ENCODE data around the gene PRKCD. TPM values are rescaled to one million over a fixed set of nuclear protein-coding genes. Genes with fewer than 3 reads are reported as not detected.

The PRKCD gene
- total RNA-seq, 1 experiment from 2014 or later = 19.2 TPM

DNA sequence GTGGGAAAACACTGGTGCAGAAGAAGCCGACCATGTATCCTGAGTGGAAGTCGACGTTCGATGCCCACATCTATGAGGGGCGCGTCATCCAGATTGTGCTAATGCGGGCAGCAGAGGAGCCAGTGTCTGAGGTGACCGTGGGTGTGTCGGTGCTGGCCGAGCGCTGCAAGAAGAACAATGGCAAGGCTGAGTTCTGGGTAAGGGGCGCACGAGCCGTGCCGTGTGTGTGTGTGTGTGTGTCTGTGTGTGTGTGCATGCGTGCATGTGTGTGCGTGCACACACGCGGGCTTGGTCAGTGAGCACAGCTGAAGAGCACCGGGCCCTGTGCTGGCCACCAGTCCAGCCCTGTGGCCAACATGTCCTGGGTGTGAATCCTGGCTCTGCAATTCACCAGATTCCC, 18.6 kb downstream of the PRKCD start:
- no peaks in the 10 kb centered on the region for H3K9me3 Mint-ChIP-seq
- no peaks in the 10 kb centered on the region for H3K4me1 Mint-ChIP-seq
- ATAC-seq (no peak), DNase-seq (ENCODE audit: low spot score) (no peak)
- ChIA-PET CTCF (interaction anchor here (0.6 kb wide), 1 partner anchor 19 kb away, joined by 3 read pairs; the partner anchor contains the start of gene PRKCD), POLR2A (no interaction called here)
- no peak for TF ChIP-seq TEAD1 (CRISPR knock-in tag; IDR thresholded peaks at IDR 0.05)
- H3K27me3 Mint-ChIP-seq (ENCODE audit: low read depth) = no peaks in the 10 kb centered on the region
- H3K4me3 Mint-ChIP-seq = no peak overlapping the region
- peak overlapping the region; percentile 8; the same call in 1 of the 2 replicates for H3K27ac Mint-ChIP-seq
- no peaks in the 10 kb centered on the region; the same call in 1 of the 2 replicates for H3K36me3 Mint-ChIP-seq

DNA sequence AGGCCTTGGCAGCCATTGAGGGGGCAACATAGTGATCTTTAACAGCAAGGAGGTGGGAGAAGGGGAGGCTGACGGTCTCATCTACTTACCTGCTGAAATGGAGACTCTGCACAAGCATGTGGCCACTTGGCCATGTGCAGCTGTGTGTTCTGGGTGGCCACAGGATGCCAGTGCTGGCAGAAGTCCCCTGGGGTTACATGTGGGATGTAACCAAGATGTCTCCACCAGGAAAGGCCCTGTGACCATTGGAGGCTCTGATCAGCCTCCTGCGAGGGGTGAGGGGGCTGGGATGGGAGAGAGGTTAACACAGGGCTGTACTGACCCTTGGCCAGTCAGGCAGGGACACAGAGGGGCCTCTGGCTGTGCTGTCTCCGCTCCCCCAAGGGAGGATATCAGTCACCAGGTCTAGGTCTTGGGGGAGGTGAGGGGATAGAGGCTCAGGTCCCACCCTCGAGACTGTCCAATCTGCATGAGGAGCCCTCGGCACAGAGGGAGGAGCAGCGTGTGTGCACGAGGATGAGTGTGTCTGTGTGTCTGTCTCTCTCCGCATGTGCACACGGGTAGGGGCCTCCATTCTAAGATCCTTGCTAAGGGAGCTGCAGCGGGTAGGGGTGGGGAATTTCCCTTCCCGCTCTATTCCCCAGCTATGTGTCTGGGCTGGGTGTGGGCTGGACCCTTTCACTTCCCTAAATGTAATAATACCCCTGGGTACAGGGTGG, 19.5 kb downstream of the PRKCD start:
- DNase-seq (ENCODE audit: low spot score) = no peak
- H3K27me3 Mint-ChIP-seq (ENCODE audit: low read depth) = no peaks in the 10 kb centered on the region
- no peaks in the 10 kb centered on the region for H3K4me1 Mint-ChIP-seq
- ATAC-seq = no peak
- ChIA-PET CTCF (interaction anchor here (0.6 kb wide), 1 partner anchor 20 kb away, joined by 3 read pairs; the partner anchor contains the start of gene PRKCD), POLR2A (no interaction called here)
- no peak overlapping the region for H3K27ac Mint-ChIP-seq
- H3K9me3 Mint-ChIP-seq = no peaks in the 10 kb centered on the region
- no peak overlapping the region for H3K4me3 Mint-ChIP-seq
- peaks cover 3% of the 10 kb centered on the region; the same call in 1 of the 2 replicates for H3K36me3 Mint-ChIP-seq
- TF ChIP-seq, protein P1, sequence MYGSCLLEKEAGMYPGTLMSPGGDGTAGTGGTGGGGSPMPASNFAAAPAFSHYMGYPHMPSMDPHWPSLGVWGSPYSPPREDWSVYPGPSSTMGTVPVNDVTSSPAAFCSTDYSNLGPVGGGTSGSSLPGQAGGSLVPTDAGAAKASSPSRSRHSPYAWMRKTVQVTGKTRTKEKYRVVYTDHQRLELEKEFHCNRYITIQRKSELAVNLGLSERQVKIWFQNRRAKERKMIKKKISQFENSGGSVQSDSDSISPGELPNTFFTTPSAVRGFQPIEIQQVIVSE (CRISPR knock-in tag; IDR thresholded peaks at IDR 0.05; ENCODE audit: borderline replicate concordance) = no peak
- no peak for TF ChIP-seq RORB (CRISPR knock-in tag; IDR thresholded peaks at IDR 0.05)
- no peak for TF ChIP-seq HMGA2 (CRISPR knock-in tag; IDR thresholded peaks at IDR 0.05)
- no peak for TF ChIP-seq TEAD4 (CRISPR knock-in tag; IDR thresholded peaks at IDR 0.05)
- no peak for TF ChIP-seq OVOL2 (CRISPR knock-in tag; IDR thresholded peaks at IDR 0.05; ENCODE audit: borderline replicate concordance)
- no peak for TF ChIP-seq NR3C1 (CRISPR knock-in tag; conservative IDR thresholded peaks at IDR 0.05; ENCODE audit: low read depth)
- TF ChIP-seq ZMAT4 (CRISPR knock-in tag; IDR thresholded peaks at IDR 0.05) = no peak
- TF ChIP-seq ETV6 (CRISPR knock-in tag; IDR thresholded peaks at IDR 0.05) = no peak
- TF ChIP-seq ZNF671 (CRISPR knock-in tag; IDR thresholded peaks at IDR 0.05) = no peak
- TF ChIP-seq IRF2 (CRISPR knock-in tag; IDR thresholded peaks at IDR 0.05; ENCODE audit: borderline replicate concordance, low read depth) = no peak
- TF ChIP-seq FOXJ3 (CRISPR knock-in tag; IDR thresholded peaks at IDR 0.05; ENCODE audit: borderline replicate concordance) = no peak
- TF ChIP-seq ZNF423 (CRISPR knock-in tag; IDR thresholded peaks at IDR 0.05) = no peak
- no peak for TF ChIP-seq ZNF512 (CRISPR knock-in tag; IDR thresholded peaks at IDR 0.05; ENCODE audit: borderline replicate concordance)
- TF ChIP-seq TCF7 (CRISPR knock-in tag; IDR thresholded peaks at IDR 0.05; ENCODE audit: low read depth) = no peak

- Mint-ChIP-seq H3K9me3 (no peaks in the 10 kb centered on the region), H3K36me3 (peaks cover 3% of the 10 kb centered on the region; the same call in 1 of the 2 replicates), H3K4me3 (no peak overlapping the region), H3K27me3 (ENCODE audit: low read depth) (no peaks in the 10 kb centered on the region), H3K4me1 (no peaks in the 10 kb centered on the region), H3K27ac (no peak overlapping the region)
- CTCF ChIA-PET = interaction anchor here (1.1 to 1.2 kb wide), 2 partner anchors 39 to 71 kb away, joined by 3 to 5 read pairs; no protein-coding TSS in a partner anchor
- no peak for ATAC-seq
- no peak for DNase-seq (ENCODE audit: low spot score)
- POLR2A ChIA-PET = no interaction called here
- TF ChIP-seq HMGA2 (CRISPR knock-in tag; IDR thresholded peaks at IDR 0.05) (no peak), ZNF121 (CRISPR knock-in tag; IDR thresholded peaks at IDR 0.05) (no peak), AFF4 (CRISPR knock-in tag; IDR thresholded peaks at IDR 0.05; ENCODE audit: borderline replicate concordance) (no peak), JAZF1 (CRISPR knock-in tag; IDR thresholded peaks at IDR 0.05) (no peak), ZBTB43 (CRISPR knock-in tag; IDR thresholded peaks at IDR 0.05) (no peak), SMAD4 (CRISPR knock-in tag; IDR thresholded peaks at IDR 0.05) (no peak)
- TF ChIP-seq, protein P2, sequence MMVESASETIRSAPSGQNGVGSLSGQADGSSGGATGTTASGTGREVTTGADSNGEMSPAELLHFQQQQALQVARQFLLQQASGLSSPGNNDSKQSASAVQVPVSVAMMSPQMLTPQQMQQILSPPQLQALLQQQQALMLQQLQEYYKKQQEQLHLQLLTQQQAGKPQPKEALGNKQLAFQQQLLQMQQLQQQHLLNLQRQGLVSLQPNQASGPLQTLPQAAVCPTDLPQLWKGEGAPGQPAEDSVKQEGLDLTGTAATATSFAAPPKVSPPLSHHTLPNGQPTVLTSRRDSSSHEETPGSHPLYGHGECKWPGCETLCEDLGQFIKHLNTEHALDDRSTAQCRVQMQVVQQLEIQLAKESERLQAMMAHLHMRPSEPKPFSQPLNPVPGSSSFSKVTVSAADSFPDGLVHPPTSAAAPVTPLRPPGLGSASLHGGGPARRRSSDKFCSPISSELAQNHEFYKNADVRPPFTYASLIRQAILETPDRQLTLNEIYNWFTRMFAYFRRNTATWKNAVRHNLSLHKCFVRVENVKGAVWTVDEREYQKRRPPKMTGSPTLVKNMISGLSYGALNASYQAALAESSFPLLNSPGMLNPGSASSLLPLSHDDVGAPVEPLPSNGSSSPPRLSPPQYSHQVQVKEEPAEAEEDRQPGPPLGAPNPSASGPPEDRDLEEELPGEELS (CRISPR knock-in tag; IDR thresholded peaks at IDR 0.05) = no peak
Measured at GRCh38 chr3:53181024-53181371, 20.0 kb downstream of the PRKCD start.
